ENCODE results near the gene SCFD2. TPM values are rescaled to one million over a fixed set of nuclear protein-coding genes. Genes with fewer than 3 reads are reported as not detected.

The SCFD2 gene
- total and polyA plus RNA-seq, 10 of the 15 experiments (the other 5 are each of a cell fraction or from before 2014, with no cell fraction given) = 4.8 to 37.6 (median 24.9) TPM

- no peak overlapping the region for H3K4me3 ChIP-seq
- no peaks in the 10 kb centered on the region for H3K36me3 ChIP-seq (ENCODE audit: control insufficient read depth in 2 of 2, insufficient read depth in 2 of 2, low read length in 1 of 2)
- POLR2A ChIA-PET = no interaction called here
- TF ChIP-seq FOXM1 (IDR thresholded peaks at IDR 0.05; ENCODE audit: low read depth, low read length) (no peak), CBFB (IDR thresholded peaks at IDR 0.05; ENCODE audit: low read depth) (no peak), GABPA (IDR thresholded peaks at IDR 0.05; ENCODE audit: low read depth) (no peak), KDM1A (IDR thresholded peaks at IDR 0.05; ENCODE audit: borderline replicate concordance) (no peak), ETV6 (conservative IDR thresholded peaks at IDR 0.05 in 1 of 2, IDR thresholded peaks at IDR 0.05 in 1 of 2; ENCODE audit: borderline replicate concordance in 1 of 2, low read depth in 1 of 2) (no peak)
- SMC1A ChIA-PET (ENCODE audit: uncharacterized antibody, unreplicated experiment) = interaction anchor here (1.4 kb wide), 1 partner anchor 8 kb away, joined by 3 read pairs; no protein-coding TSS in a partner anchor
- DNase-seq (ENCODE audit: low read depth, low spot score) (no peak), ATAC-seq (no peak), FAIRE-seq (no peak)
- intact Hi-C loops (cut with micrococcal nuclease; ENCODE audit: unreplicated experiment) (no loop called here), in situ Hi-C loops (cut with MboI) (no loop called here)
- H4K20me1 ChIP-seq (ENCODE audit: control insufficient read depth, insufficient read depth) = no peaks in the 10 kb centered on the region
- H3K4me1 ChIP-seq (ENCODE audit: control insufficient read depth, insufficient read depth, low read length) = no peaks in the 10 kb centered on the region
- BruUV-seq (replicated peaks) = no TSS peak
- no peak overlapping the region for H2AFZ ChIP-seq (ENCODE audit: control insufficient read depth, low read depth, low read length)
- no peaks in the 10 kb centered on the region for H3K9me3 ChIP-seq (replicated peaks; ENCODE audit: control insufficient read depth, insufficient read depth, low read length)
- CTCF ChIA-PET = interaction anchor here (0.6 to 1.7 kb wide), 6 partner anchors 8 to 479 kb away, joined by 3 to 7 read pairs (median 4); no protein-coding TSS in a partner anchor
- no peaks in the 10 kb centered on the region for H3K79me2 ChIP-seq (ENCODE audit: control insufficient read depth, insufficient read depth, low read length)
- H3K4me2 ChIP-seq (ENCODE audit: control insufficient read depth, insufficient read depth) = no peak overlapping the region
- RAD21 ChIA-PET (ENCODE audit: unreplicated experiment) = interaction anchor here (1.2 to 1.4 kb wide), 2 partner anchors 21 to 40 kb away, joined by 3 read pairs; no protein-coding TSS in a partner anchor
- no peaks in the 10 kb centered on the region for H3K27me3 ChIP-seq (replicated peaks in 1 of 2; ENCODE audit: control insufficient read depth in 2 of 2, insufficient read depth in 2 of 2, low read length in 1 of 2)
- no peak overlapping the region for H3K27ac ChIP-seq (ENCODE audit: control insufficient read depth, insufficient read depth)
- H3K9ac ChIP-seq (ENCODE audit: control insufficient read depth, insufficient read depth, low read length) = no peak overlapping the region
Observed at GRCh38 chr4:52943677-52944076, 422.2 kb downstream of the SCFD2 start.

GRCh38 chr4:52942936-52943335 is 422.9 kb downstream of the SCFD2 start:
- Histone ChIP-seq H3K9ac (ENCODE audit: control insufficient read depth, insufficient read depth, low read length) (no peak overlapping the region), H3K27ac (ENCODE audit: control insufficient read depth, insufficient read depth) (no peak overlapping the region), H3K79me2 (ENCODE audit: control insufficient read depth, insufficient read depth, low read length) (no peaks in the 10 kb centered on the region), H4K20me1 (ENCODE audit: control insufficient read depth, insufficient read depth) (no peaks in the 10 kb centered on the region), H3K9me3 (replicated peaks; ENCODE audit: control insufficient read depth, insufficient read depth, low read length) (no peaks in the 10 kb centered on the region), H3K27me3 (replicated peaks in 1 of 2; ENCODE audit: control insufficient read depth in 2 of 2, insufficient read depth in 2 of 2, low read length in 1 of 2) (no peaks in the 10 kb centered on the region), H2AFZ (ENCODE audit: control insufficient read depth, low read depth, low read length) (no peak overlapping the region), H3K36me3 (ENCODE audit: control insufficient read depth in 2 of 2, insufficient read depth in 2 of 2, low read length in 1 of 2) (no peaks in the 10 kb centered on the region), H3K4me2 (ENCODE audit: control insufficient read depth, insufficient read depth) (no peak overlapping the region), H3K4me3 (no peak overlapping the region), H3K4me1 (ENCODE audit: control insufficient read depth, insufficient read depth, low read length) (no peaks in the 10 kb centered on the region)
- RAD21 ChIA-PET (ENCODE audit: unreplicated experiment) = interaction anchor here (1.2 to 1.4 kb wide), 2 partner anchors 20 to 40 kb away, joined by 3 read pairs; no protein-coding TSS in a partner anchor
- FAIRE-seq (no peak), DNase-seq (ENCODE audit: low read depth, low spot score) (no peak), ATAC-seq (no peak)
- POLR2A ChIA-PET = interaction anchor here (0.7 kb wide), 1 partner anchor 395 kb away, joined by 4 read pairs; no protein-coding TSS in a partner anchor
- in situ Hi-C loops (cut with MboI) (no loop called here), intact Hi-C loops (cut with micrococcal nuclease; ENCODE audit: unreplicated experiment) (no loop called here)
- 94% methylated on average over 1 of the region's 1 CpG for WGBS (ENCODE audit: insufficient coverage, insufficient replicate concordance, low lambda C conversion rate, missing lambda C conversion rate)
- CTCF ChIA-PET = interaction anchor here (0.7 to 2.5 kb wide), 5 partner anchors 9 to 42 kb away, joined by 3 to 7 read pairs (median 4); no protein-coding TSS in a partner anchor
- BruUV-seq (replicated peaks) = no TSS peak
- SMC1A ChIA-PET (ENCODE audit: uncharacterized antibody, unreplicated experiment) = no interaction called here
- TF ChIP-seq ZNF24 (IDR thresholded peaks at IDR 0.05) (no peak), NR2C1 (IDR thresholded peaks at IDR 0.05) (no peak), ZNF207 (IDR thresholded peaks at IDR 0.05; ENCODE audit: borderline replicate concordance) (no peak), NFYB (IDR thresholded peaks at IDR 0.05; ENCODE audit: insufficient read depth, low read depth, low read length) (no peak), BCL3 (IDR thresholded peaks at IDR 0.05; ENCODE audit: borderline replicate concordance, insufficient read depth, low read depth, low read length, poor library complexity, severe bottlenecking) (no peak), REST (IDR thresholded peaks at IDR 0.05; ENCODE audit: low read depth, low read length) (no peak), MEF2A (IDR thresholded peaks at IDR 0.05; ENCODE audit: insufficient read depth, low read depth, low read length) (no peak), SREBF2 (IDR thresholded peaks at IDR 0.05; ENCODE audit: low read length) (no peak), SUZ12 (IDR thresholded peaks at IDR 0.05; ENCODE audit: unreplicated experiment) (no peak)
